Measurements from ENCODE around the gene MEIS3. TPM values are rescaled to one million over a fixed set of nuclear protein-coding genes. Genes with fewer than 3 reads are reported as not detected.

MEIS3 gene
- total RNA-seq, 2 donors from 2014 or later, result 16.2 to 41.6 TPM

DNA sequence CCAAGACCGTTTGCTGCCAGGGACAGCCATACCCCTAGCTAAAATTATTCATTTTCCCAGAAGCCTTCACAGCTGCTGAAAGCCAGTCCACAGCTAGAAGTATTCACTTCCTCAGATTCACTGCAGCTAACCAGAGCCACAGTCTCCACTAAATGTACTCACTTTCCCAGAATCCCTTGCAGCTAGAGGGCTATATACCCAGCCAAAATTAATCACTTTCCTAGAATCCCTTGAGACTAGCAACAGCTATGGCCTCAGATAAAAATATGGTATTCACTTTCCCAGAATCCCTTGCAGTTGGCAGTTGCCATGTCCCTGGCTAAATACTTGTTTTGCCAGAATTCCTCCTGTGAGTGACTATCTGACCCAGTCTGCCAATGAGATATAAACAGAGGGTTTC is 13.8 kb upstream of the MEIS3 start:
- 58% methylated on average over 1 of the region's 1 CpG for WGBS
- H3K27me3 ChIP-seq (replicated peaks; ENCODE audit: insufficient read depth), result no peaks in the 10 kb centered on the region
- H3K9me3 ChIP-seq, result no peaks in the 10 kb centered on the region
- no peaks in the 10 kb centered on the region for H3K36me3 ChIP-seq
- intact Hi-C loops (cut with DNase I), result loop anchor here (10.0 kb wide), 1 partner anchor 162 kb away; no protein-coding TSS in a partner anchor
- H3K27ac ChIP-seq, result no peak overlapping the region
- TF ChIP-seq POLR2A (IDR thresholded peaks at IDR 0.05) (no peak), CTCF (IDR thresholded peaks at IDR 0.05) (no peak), POLR2AphosphoS5 (IDR thresholded peaks at IDR 0.05) (no peak)
- no peak for DNase-seq (ENCODE audit: low spot score)
- H3K4me1 ChIP-seq (replicated peaks), result no peaks in the 10 kb centered on the region
- no peak overlapping the region for H3K4me3 ChIP-seq

GRCh38 chr19:47432499-47432898 is 13.2 kb upstream of the MEIS3 start:
- no peaks in the 10 kb centered on the region for H3K9me3 ChIP-seq
- H3K36me3 ChIP-seq, result no peaks in the 10 kb centered on the region
- H3K4me1 ChIP-seq (replicated peaks), result no peaks in the 10 kb centered on the region
- H3K27me3 ChIP-seq (replicated peaks; ENCODE audit: insufficient read depth), result no peaks in the 10 kb centered on the region
- no peak overlapping the region for H3K4me3 ChIP-seq
- DNase-seq (ENCODE audit: low spot score), result no peak
- H3K27ac ChIP-seq, result no peak overlapping the region
- intact Hi-C loops (cut with DNase I), result loop anchor here (10.0 kb wide), 1 partner anchor 162 kb away; no protein-coding TSS in a partner anchor
- TF ChIP-seq CTCF (IDR thresholded peaks at IDR 0.05) (no peak), POLR2A (IDR thresholded peaks at IDR 0.05) (no peak), POLR2AphosphoS5 (IDR thresholded peaks at IDR 0.05) (no peak)

GRCh38 chr19:47432091-47432490 is 12.8 kb upstream of the MEIS3 start:
- TF ChIP-seq POLR2A (IDR thresholded peaks at IDR 0.05) (no peak), POLR2AphosphoS5 (IDR thresholded peaks at IDR 0.05) (no peak), CTCF (IDR thresholded peaks at IDR 0.05) (no peak)
- Histone ChIP-seq H3K4me1 (replicated peaks) (no peaks in the 10 kb centered on the region), H3K27ac (no peak overlapping the region), H3K9me3 (no peaks in the 10 kb centered on the region), H3K4me3 (no peak overlapping the region), H3K27me3 (replicated peaks; ENCODE audit: insufficient read depth) (no peaks in the 10 kb centered on the region), H3K36me3 (no peaks in the 10 kb centered on the region)
- WGBS, result 79% methylated on average over 18 of the region's 18 CpGs
- DNase-seq (ENCODE audit: low spot score), result no peak
- intact Hi-C loops (cut with DNase I), result loop anchor here (10.0 kb wide), 1 partner anchor 163 kb away; no protein-coding TSS in a partner anchor

GRCh38 chr19:47430041-47430802 is 10.9 kb upstream of the MEIS3 start:
- TF ChIP-seq POLR2A (IDR thresholded peaks at IDR 0.05) (peak; percentile 22), POLR2AphosphoS5 (IDR thresholded peaks at IDR 0.05) (no peak), CTCF (IDR thresholded peaks at IDR 0.05) (peak in 2 of 4 experiments; percentile 34 to 60)
- Histone ChIP-seq H3K4me3 (peak overlapping the region in 1 of 2 donors; percentile 2), H3K36me3 (no peaks in the 10 kb centered on the region), H3K27me3 (replicated peaks; ENCODE audit: insufficient read depth) (no peaks in the 10 kb centered on the region), H3K9me3 (no peaks in the 10 kb centered on the region), H3K4me1 (replicated peaks) (no peaks in the 10 kb centered on the region), H3K27ac (no peak overlapping the region)
- 8% methylated on average over 68 of the region's 69 CpGs for WGBS
- intact Hi-C loops (cut with DNase I), result loop anchor here (10.0 kb wide), 1 partner anchor 165 kb away; no protein-coding TSS in a partner anchor
- peak; percentile 32 for DNase-seq (ENCODE audit: low spot score)

Measured in prostate gland (tissue), 2 donors.